Measurements from ENCODE around the gene FBXW10. TPM values are rescaled to one million over a fixed set of nuclear protein-coding genes. Genes with fewer than 3 reads are reported as not detected.
"Not testable (repeated sequence)": the region's sequence is repeated elsewhere in the genome, so short reads cannot be mapped to it uniquely, and the experiment has no call there.

FBXW10 gene
- total RNA-seq, 2 experiments from 2014 or later, result not detected

- H3K4me1 Mint-ChIP-seq (ENCODE audit: low read depth); CTCF ChIA-PET; H3K27me3 Mint-ChIP-seq (ENCODE audit: low read depth); DNase-seq; H3K9me3 Mint-ChIP-seq (ENCODE audit: insufficient read depth); H3K4me3 Mint-ChIP-seq; H3K36me3 Mint-ChIP-seq (ENCODE audit: low read depth); ATAC-seq; POLR2A ChIA-PET; H3K27ac Mint-ChIP-seq: not testable (repeated sequence)
These were observed 14.5 kb downstream of the FBXW10 start for GRCh38 chr17:18758344-18758743.

GRCh38 chr17:18760221-18760620 is 16.4 kb downstream of the FBXW10 start:
- CTCF ChIA-PET; H3K27ac Mint-ChIP-seq; DNase-seq; ATAC-seq; POLR2A ChIA-PET; H3K36me3 Mint-ChIP-seq (ENCODE audit: low read depth); H3K4me1 Mint-ChIP-seq (ENCODE audit: low read depth); H3K9me3 Mint-ChIP-seq (ENCODE audit: insufficient read depth); H3K4me3 Mint-ChIP-seq; H3K27me3 Mint-ChIP-seq (ENCODE audit: low read depth): not testable (repeated sequence)

DNA sequence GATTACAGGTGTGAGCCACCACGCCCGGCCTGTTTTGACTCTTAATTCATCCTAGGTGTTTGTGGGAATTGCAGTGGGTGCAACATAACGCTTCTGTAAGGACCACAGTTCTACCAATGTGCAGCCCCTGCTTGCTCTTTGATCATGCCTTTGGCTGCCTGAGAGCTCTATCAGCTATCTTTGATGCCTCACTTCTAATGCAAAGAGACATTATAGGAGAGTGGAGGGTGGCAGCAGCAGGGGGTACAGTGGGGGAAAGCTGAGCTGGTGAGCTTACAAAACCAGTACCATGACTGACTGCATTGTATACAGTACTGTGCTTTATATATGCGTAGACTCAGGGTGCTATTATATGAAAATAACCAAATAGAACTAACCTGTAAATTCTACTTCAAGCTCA is 26.7 kb downstream of the FBXW10 start:
- H3K36me3 Mint-ChIP-seq (ENCODE audit: low read depth); H3K4me3 Mint-ChIP-seq; CTCF ChIA-PET; POLR2A ChIA-PET; ATAC-seq; DNase-seq; H3K9me3 Mint-ChIP-seq (ENCODE audit: insufficient read depth); H3K27ac Mint-ChIP-seq; H3K27me3 Mint-ChIP-seq (ENCODE audit: low read depth); H3K4me1 Mint-ChIP-seq (ENCODE audit: low read depth): not testable (repeated sequence)

- POLR2A ChIA-PET; H3K36me3 Mint-ChIP-seq (ENCODE audit: low read depth); H3K4me1 Mint-ChIP-seq (ENCODE audit: low read depth); CTCF ChIA-PET; H3K27me3 Mint-ChIP-seq (ENCODE audit: low read depth); H3K9me3 Mint-ChIP-seq (ENCODE audit: insufficient read depth); H3K27ac Mint-ChIP-seq; ATAC-seq; H3K4me3 Mint-ChIP-seq; DNase-seq: not testable (repeated sequence)
These were observed 27.2 kb downstream of the FBXW10 start for GRCh38 chr17:18771066-18771465.

GRCh38 chr17:18772471-18772870 is 28.6 kb downstream of the FBXW10 start:
- H3K36me3 Mint-ChIP-seq (ENCODE audit: low read depth), result no peaks in the 10 kb centered on the region
- DNase-seq (no peak), ATAC-seq (no peak)
- ChIA-PET CTCF (interaction anchor here (2.4 kb wide), 1 partner anchor 147 kb away, joined by 8 read pairs; no protein-coding TSS in a partner anchor), POLR2A (no interaction called here)
- H3K27me3 Mint-ChIP-seq (ENCODE audit: low read depth), result no peaks in the 10 kb centered on the region
- no peak overlapping the region for H3K27ac Mint-ChIP-seq
- H3K9me3 Mint-ChIP-seq (ENCODE audit: insufficient read depth), result no peaks in the 10 kb centered on the region
- no peaks in the 10 kb centered on the region for H3K4me1 Mint-ChIP-seq (ENCODE audit: low read depth)
- H3K4me3 Mint-ChIP-seq, result no peak overlapping the region

DNA sequence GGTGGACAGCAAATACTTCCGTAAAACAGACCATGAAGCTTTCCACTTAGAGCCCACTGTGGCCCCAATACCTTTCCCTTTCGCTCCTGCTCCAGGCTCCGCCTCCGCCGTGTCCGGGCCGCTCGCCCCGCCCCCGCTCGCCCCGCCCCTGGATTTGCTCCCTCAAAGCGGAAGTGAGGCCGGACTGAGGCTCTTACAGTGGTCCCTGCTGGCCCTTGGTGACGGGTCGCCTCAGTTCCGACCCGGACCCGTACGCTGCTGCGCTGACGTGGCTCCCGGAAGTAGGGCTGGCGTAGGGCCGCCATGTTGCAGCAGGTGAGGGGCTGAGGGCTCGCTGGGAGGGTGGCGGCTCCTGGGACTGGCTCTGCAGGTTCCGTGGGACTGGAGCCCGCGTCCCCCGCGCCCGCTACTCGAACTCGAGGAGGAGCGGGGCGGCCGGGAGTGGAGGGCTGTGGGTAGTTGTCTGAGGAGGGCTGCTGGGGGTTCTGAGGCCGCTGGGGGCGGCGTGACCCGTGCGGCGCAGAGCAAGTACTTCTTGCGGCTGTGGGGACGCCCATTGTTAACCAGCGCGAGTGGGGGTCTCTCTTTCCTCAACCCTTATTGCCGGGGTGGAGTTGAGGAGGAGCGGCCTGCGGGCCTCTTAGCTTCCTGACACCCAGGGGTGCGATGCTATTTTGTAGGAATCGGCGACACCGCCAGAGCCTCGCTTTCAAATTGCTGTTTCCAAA is 37.3 kb downstream of the FBXW10 start, which contains the start of gene TVP23B:
TSS of gene TVP23B (plus strand) at position 193 of the 728 bp plus-strand sequence. CDS start at position 304, 111 bp downstream.
- H3K4me1 Mint-ChIP-seq (ENCODE audit: low read depth), result peaks cover 24% of the 10 kb centered on the region
- H3K27me3 Mint-ChIP-seq (ENCODE audit: low read depth); H3K36me3 Mint-ChIP-seq (ENCODE audit: low read depth); H3K9me3 Mint-ChIP-seq (ENCODE audit: insufficient read depth); CTCF ChIA-PET: not testable (repeated sequence)
- POLR2A ChIA-PET, result interaction anchor here (0.5 kb wide), 1 partner anchor 517 kb away, joined by 3 read pairs; no protein-coding TSS in a partner anchor
- peak; percentile 97 for DNase-seq
- ATAC-seq, result peak; percentile 98
- H3K27ac Mint-ChIP-seq, result peak within 1 kb of the TSS; percentile 94
- peak within 1 kb of the TSS; percentile 86 for H3K4me3 Mint-ChIP-seq

DNA sequence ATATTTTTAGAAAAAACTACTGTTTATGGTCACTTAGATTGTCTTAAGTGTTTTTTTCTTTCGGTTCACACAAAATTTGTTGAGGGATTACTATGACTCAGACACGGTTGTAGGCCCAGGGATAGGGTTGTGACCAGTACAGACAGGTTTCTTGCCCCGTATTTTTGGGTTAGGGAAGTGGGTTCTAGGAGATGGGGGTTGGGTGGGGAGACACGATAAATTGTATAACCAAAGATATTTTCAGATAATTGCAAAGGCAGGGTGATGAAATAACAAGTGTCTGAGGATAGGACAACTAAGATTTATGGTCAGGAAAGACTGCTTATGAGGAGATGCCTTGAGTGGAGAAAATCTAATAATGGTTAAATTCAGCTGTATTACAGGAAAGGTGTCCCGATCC is 38.0 kb downstream of the FBXW10 start:
- H3K27ac Mint-ChIP-seq, result peak overlapping the region; percentile 76
- H3K9me3 Mint-ChIP-seq (ENCODE audit: insufficient read depth); DNase-seq; POLR2A ChIA-PET; CTCF ChIA-PET; H3K27me3 Mint-ChIP-seq (ENCODE audit: low read depth); ATAC-seq; H3K36me3 Mint-ChIP-seq (ENCODE audit: low read depth): not testable (repeated sequence)
- H3K4me3 Mint-ChIP-seq, result peak overlapping the region; percentile 71
- H3K4me1 Mint-ChIP-seq (ENCODE audit: low read depth), result peaks cover 24% of the 10 kb centered on the region

DNA sequence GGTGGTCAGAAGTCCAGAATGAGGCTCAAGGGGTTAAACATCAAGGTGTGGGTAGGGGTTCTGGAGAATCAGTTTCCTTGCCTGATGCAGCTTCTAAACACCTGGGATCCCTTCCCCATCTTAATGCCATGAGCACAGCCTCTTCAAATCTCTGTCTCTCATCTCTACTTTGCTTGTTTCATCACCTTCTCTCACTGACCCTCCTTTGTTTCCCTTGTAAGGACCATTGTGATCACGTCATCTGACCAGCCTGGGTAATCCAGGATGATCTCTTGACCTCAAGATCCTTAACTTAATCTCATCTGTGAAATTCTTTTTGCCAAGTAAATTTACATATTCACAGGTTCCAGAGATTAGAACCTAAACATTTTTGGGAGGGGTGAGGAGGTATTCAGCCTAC is 42.1 kb downstream of the FBXW10 start:
- H3K27me3 Mint-ChIP-seq (ENCODE audit: low read depth); H3K9me3 Mint-ChIP-seq (ENCODE audit: insufficient read depth); DNase-seq; CTCF ChIA-PET; H3K4me3 Mint-ChIP-seq; ATAC-seq; POLR2A ChIA-PET; H3K27ac Mint-ChIP-seq: not testable (repeated sequence)
- Mint-ChIP-seq H3K36me3 (ENCODE audit: low read depth) (peaks cover 22% of the 10 kb centered on the region), H3K4me1 (ENCODE audit: low read depth) (peaks cover 34% of the 10 kb centered on the region)

GRCh38 chr17:18786890-18787289 is 43.0 kb downstream of the FBXW10 start:
- H3K27me3 Mint-ChIP-seq (ENCODE audit: low read depth); DNase-seq; CTCF ChIA-PET; H3K27ac Mint-ChIP-seq; H3K4me3 Mint-ChIP-seq; ATAC-seq; POLR2A ChIA-PET; H3K9me3 Mint-ChIP-seq (ENCODE audit: insufficient read depth): not testable (repeated sequence)
- Mint-ChIP-seq H3K36me3 (ENCODE audit: low read depth) (peaks cover 24% of the 10 kb centered on the region), H3K4me1 (ENCODE audit: low read depth) (peaks cover 34% of the 10 kb centered on the region)

- ATAC-seq, result peak; percentile 79
- H3K27me3 Mint-ChIP-seq (ENCODE audit: low read depth); H3K9me3 Mint-ChIP-seq (ENCODE audit: insufficient read depth); POLR2A ChIA-PET; DNase-seq; H3K27ac Mint-ChIP-seq; CTCF ChIA-PET; H3K4me3 Mint-ChIP-seq: not testable (repeated sequence)
- H3K4me1 Mint-ChIP-seq (ENCODE audit: low read depth), result peaks cover 22% of the 10 kb centered on the region
- H3K36me3 Mint-ChIP-seq (ENCODE audit: low read depth), result peaks cover 23% of the 10 kb centered on the region
These were observed 47.5 kb downstream of the FBXW10 start for GRCh38 chr17:18791402-18791801.

GRCh38 chr17:18794841-18795240 is 51.0 kb downstream of the FBXW10 start:
- CTCF ChIA-PET, result not testable (repeated sequence)

GRCh38 chr17:18796887-18797286 is 53.0 kb downstream of the FBXW10 start:
- POLR2A ChIA-PET; H3K4me3 Mint-ChIP-seq; H3K4me1 Mint-ChIP-seq (ENCODE audit: low read depth); DNase-seq; ATAC-seq; H3K27ac Mint-ChIP-seq; H3K9me3 Mint-ChIP-seq (ENCODE audit: insufficient read depth); CTCF ChIA-PET; H3K27me3 Mint-ChIP-seq (ENCODE audit: low read depth): not testable (repeated sequence)
- peaks cover 35% of the 10 kb centered on the region for H3K36me3 Mint-ChIP-seq (ENCODE audit: low read depth)

More at GRCh38 chr17:18794841-18795240, 51.0 kb downstream of the FBXW10 start:
- H3K4me1 Mint-ChIP-seq (ENCODE audit: low read depth); DNase-seq; H3K27me3 Mint-ChIP-seq (ENCODE audit: low read depth); H3K27ac Mint-ChIP-seq; H3K9me3 Mint-ChIP-seq (ENCODE audit: insufficient read depth); H3K4me3 Mint-ChIP-seq; ATAC-seq: not testable (repeated sequence)
- POLR2A ChIA-PET, result interaction anchor here (0.6 kb wide), 1 partner anchor 75 kb away, joined by 3 read pairs; no protein-coding TSS in a partner anchor
- H3K36me3 Mint-ChIP-seq (ENCODE audit: low read depth), result peaks cover 32% of the 10 kb centered on the region
